ENCODE data around the gene CPA1.

- TF ChIP-seq, protein P1, sequence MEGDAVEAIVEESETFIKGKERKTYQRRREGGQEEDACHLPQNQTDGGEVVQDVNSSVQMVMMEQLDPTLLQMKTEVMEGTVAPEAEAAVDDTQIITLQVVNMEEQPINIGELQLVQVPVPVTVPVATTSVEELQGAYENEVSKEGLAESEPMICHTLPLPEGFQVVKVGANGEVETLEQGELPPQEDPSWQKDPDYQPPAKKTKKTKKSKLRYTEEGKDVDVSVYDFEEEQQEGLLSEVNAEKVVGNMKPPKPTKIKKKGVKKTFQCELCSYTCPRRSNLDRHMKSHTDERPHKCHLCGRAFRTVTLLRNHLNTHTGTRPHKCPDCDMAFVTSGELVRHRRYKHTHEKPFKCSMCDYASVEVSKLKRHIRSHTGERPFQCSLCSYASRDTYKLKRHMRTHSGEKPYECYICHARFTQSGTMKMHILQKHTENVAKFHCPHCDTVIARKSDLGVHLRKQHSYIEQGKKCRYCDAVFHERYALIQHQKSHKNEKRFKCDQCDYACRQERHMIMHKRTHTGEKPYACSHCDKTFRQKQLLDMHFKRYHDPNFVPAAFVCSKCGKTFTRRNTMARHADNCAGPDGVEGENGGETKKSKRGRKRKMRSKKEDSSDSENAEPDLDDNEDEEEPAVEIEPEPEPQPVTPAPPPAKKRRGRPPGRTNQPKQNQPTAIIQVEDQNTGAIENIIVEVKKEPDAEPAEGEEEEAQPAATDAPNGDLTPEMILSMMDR (IDR thresholded peaks at IDR 0.05; ENCODE audit: insufficient read depth, low read length, poor library complexity, severe bottlenecking) = no peak
- no peak for TF ChIP-seq EZH2phosphoT487 (conservative IDR thresholded peaks at IDR 0.05; ENCODE audit: low read length)
Measured at GRCh38 chr7:130342701-130343380, 37.5 kb upstream of the CPA1 start.
